OCI-LY3 (cell line): ENCODE results near the gene FOCAD.

Source experiments
- EZH2phosphoT487 ChIP-seq: fragments of 200-600 bp; shearing (Covaris generic); IDR thresholded peaks from 2 replicates; pipeline ENCODE4 v1.6.1; 2018; ENCODE audit warnings: antibody characterized with exemption, mixed run types, low read depth
- TF ChIP-seq, protein P1 (sequence below): fragments of 200-600, 300-600 bp; sonication (generic); IDR thresholded peaks from 2 replicates; pipeline ENCODE4 v1.5.1; 2014; ENCODE audit warnings: antibody characterized with exemption, low read length, low read depth

GRCh38 chr9:20760246-20760891, 76.3 kb downstream of the FOCAD start:
- TF ChIP-seq EZH2phosphoT487, result no peak
- TF ChIP-seq, protein P1, sequence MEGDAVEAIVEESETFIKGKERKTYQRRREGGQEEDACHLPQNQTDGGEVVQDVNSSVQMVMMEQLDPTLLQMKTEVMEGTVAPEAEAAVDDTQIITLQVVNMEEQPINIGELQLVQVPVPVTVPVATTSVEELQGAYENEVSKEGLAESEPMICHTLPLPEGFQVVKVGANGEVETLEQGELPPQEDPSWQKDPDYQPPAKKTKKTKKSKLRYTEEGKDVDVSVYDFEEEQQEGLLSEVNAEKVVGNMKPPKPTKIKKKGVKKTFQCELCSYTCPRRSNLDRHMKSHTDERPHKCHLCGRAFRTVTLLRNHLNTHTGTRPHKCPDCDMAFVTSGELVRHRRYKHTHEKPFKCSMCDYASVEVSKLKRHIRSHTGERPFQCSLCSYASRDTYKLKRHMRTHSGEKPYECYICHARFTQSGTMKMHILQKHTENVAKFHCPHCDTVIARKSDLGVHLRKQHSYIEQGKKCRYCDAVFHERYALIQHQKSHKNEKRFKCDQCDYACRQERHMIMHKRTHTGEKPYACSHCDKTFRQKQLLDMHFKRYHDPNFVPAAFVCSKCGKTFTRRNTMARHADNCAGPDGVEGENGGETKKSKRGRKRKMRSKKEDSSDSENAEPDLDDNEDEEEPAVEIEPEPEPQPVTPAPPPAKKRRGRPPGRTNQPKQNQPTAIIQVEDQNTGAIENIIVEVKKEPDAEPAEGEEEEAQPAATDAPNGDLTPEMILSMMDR, result no peak
